ENCODE results near the gene HLF.

The HLF gene

DNA sequence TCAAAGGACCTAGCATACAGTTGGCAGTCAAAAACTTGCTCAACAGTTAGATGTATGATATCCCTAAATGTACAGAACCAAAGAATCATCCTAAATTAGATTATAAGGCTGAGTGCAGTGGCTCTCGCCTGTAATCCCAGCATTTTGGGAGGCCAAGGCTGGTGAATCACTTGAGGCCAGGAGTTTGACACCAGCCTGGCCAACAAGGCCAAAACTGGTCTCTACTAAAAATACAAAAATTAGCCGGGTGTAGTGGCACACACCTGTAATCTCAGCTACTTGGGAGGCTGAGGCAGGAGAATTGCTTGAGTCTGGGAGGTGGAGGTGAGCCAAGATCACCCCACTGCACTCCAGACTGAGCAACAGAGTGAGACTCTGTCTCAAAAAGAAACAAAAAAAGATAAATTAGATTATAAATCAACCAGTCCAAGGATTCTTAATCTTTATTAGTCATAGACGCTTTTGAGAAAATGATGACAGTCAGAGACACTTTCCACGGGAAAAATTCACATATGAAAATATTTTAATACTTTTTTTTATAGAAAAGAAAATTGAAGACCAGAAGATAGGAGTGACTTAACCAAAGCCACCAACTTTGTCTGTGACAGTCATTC lies 79.2 kb downstream of the HLF start:
- Histone ChIP-seq H3K36me3 (replicated peaks) (no peaks in the 10 kb centered on the region), H3K27ac (no peak overlapping the region), H3K4me3 (ENCODE audit: low read depth, low read length) (no peak overlapping the region), H3K27me3 (replicated peaks) (no peaks in the 10 kb centered on the region)
- in situ Hi-C loops (cut with HindIII; ENCODE audit: low pct_ligation_motif_present, low sequenced_read_pairs): no loop called here
- TF ChIP-seq, protein P1, sequence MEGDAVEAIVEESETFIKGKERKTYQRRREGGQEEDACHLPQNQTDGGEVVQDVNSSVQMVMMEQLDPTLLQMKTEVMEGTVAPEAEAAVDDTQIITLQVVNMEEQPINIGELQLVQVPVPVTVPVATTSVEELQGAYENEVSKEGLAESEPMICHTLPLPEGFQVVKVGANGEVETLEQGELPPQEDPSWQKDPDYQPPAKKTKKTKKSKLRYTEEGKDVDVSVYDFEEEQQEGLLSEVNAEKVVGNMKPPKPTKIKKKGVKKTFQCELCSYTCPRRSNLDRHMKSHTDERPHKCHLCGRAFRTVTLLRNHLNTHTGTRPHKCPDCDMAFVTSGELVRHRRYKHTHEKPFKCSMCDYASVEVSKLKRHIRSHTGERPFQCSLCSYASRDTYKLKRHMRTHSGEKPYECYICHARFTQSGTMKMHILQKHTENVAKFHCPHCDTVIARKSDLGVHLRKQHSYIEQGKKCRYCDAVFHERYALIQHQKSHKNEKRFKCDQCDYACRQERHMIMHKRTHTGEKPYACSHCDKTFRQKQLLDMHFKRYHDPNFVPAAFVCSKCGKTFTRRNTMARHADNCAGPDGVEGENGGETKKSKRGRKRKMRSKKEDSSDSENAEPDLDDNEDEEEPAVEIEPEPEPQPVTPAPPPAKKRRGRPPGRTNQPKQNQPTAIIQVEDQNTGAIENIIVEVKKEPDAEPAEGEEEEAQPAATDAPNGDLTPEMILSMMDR (IDR thresholded peaks at IDR 0.05; ENCODE audit: low read depth, low read length, missing control alignments): no peak
- no peak for DNase-seq

DNA sequence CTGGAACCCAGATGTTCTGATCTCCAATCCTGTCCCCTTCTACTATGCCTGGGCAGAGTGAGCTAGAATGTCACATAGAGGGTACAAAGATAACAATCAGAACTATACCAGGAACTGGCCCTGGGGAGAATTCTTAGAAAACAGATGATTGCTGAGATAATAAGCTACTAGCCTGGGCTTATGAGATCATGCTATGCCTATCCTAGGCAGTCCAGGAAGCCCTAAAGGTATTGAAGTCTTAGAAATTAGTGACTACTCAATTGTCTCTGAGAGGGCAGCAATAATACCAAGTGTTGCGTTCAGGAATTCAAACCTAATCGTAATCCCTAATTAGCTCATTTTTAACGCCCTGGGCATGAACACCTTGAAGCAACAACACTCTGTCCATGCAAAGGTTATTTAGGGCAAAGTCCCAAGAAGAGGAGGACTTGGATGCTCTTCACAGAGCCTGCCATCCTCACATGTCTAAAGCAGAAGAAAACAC lies 79.8 kb downstream of the HLF start:
- in situ Hi-C loops (cut with HindIII; ENCODE audit: low pct_ligation_motif_present, low sequenced_read_pairs): no loop called here
- Histone ChIP-seq H3K36me3 (replicated peaks) (no peaks in the 10 kb centered on the region), H3K27me3 (replicated peaks) (no peaks in the 10 kb centered on the region), H3K27ac (no peak overlapping the region), H3K4me3 (ENCODE audit: low read depth, low read length) (no peak overlapping the region)
- TF ChIP-seq, protein P1 (IDR thresholded peaks at IDR 0.05; ENCODE audit: low read depth, low read length, missing control alignments): no peak
- no peak for DNase-seq

DNA sequence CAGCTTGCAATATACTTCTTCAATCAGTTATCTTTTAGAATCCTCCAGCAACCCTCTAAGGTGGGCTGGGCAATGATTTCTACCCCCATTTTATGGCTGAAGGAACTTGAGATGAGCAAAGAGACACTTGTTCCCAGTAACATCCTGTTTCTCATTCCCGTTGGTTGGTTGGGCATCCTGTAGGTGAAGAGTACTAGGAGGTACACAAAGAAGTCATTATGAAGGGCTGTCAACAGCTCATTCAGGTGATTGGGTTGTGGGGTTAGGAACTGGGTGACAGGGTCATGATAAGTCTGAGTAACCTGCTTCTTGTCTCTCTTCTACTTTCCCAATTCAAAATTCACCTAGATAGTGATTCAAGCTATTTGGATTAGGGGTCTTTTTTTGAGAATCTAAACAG lies 80.4 kb downstream of the HLF start:
- Histone ChIP-seq H3K36me3 (replicated peaks) (no peaks in the 10 kb centered on the region), H3K27ac (no peak overlapping the region), H3K4me3 (ENCODE audit: low read depth, low read length) (no peak overlapping the region), H3K27me3 (replicated peaks) (no peaks in the 10 kb centered on the region)
- TF ChIP-seq, protein P1 (IDR thresholded peaks at IDR 0.05; ENCODE audit: low read depth, low read length, missing control alignments): no peak
- no peak for DNase-seq
- in situ Hi-C loops (cut with HindIII; ENCODE audit: low pct_ligation_motif_present, low sequenced_read_pairs): no loop called here

DNA sequence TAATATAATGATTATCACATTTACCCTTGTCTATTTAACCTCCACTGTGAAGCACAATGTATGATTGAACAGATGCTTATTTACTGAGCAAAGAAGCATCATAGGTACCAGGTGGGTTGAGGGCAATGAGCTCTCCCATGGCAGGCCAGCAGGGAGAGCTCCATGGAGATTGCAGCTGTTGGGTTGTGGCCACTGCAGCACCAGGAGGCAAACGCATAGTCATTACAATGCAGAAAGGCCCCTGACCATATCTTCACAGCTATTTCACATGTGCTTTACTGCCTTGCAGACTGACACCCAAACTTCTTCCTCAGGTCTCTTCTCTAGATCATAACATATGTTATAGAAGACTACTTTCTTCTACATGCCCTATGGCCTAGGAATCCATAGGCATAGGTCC lies 81.9 kb downstream of the HLF start:
- H3K4me3 ChIP-seq (ENCODE audit: low read depth, low read length): no peak overlapping the region
- H3K27me3 ChIP-seq (replicated peaks): no peaks in the 10 kb centered on the region
- no peak overlapping the region for H3K27ac ChIP-seq
- in situ Hi-C loops (cut with HindIII; ENCODE audit: low pct_ligation_motif_present, low sequenced_read_pairs): no loop called here
- TF ChIP-seq, protein P1 (IDR thresholded peaks at IDR 0.05; ENCODE audit: low read depth, low read length, missing control alignments): no peak
- DNase-seq: no peak
- no peaks in the 10 kb centered on the region for H3K36me3 ChIP-seq (replicated peaks)

DNA sequence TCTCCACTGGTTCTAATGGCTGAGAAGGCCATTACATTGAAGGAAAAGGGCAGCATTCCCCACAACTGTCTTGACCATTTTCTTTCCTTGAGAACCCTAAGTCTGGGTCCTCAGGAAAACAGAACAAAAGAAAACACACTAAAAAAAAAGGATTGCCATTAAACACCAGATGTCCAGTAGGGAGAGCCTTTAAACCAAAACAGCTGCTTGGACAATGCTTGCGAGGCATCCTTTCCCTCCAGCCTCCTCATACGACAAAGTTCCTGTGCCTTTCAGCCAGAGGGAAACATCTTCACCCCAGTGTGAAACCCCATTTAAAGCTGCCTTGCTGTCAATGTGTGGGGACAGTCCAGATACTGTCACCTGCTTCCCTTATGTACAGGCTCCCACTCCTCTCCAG lies 82.6 kb downstream of the HLF start:
- no peaks in the 10 kb centered on the region for H3K36me3 ChIP-seq (replicated peaks)
- TF ChIP-seq, protein P1 (IDR thresholded peaks at IDR 0.05; ENCODE audit: low read depth, low read length, missing control alignments): no peak
- H3K27ac ChIP-seq: no peak overlapping the region
- DNase-seq: no peak
- no peak overlapping the region for H3K4me3 ChIP-seq (ENCODE audit: low read depth, low read length)
- H3K27me3 ChIP-seq (replicated peaks): no peaks in the 10 kb centered on the region
- in situ Hi-C loops (cut with HindIII; ENCODE audit: low pct_ligation_motif_present, low sequenced_read_pairs): no loop called here

All from brain microvascular endothelial cell (primary cell).